Measurements from ENCODE around the gene FCHSD2. TPM values are rescaled to one million over a fixed set of nuclear protein-coding genes. Genes with fewer than 3 reads are reported as not detected.

FCHSD2 gene
- total and polyA plus RNA-seq, 2 of the 8 experiments (the other 6 are each of a cell fraction or from before 2014, with no cell fraction given): 4.1 to 7.8 TPM

- no peak overlapping the region for H3K23ac ChIP-seq (ENCODE audit: insufficient read length)
- ChIA-PET CTCF (ENCODE audit: partially characterized antibody) (no interaction called here), POLR2A (ENCODE audit: partially characterized antibody) (no interaction called here)
- no peaks in the 10 kb centered on the region for H4K20me1 ChIP-seq (replicated peaks in 1 of 2; ENCODE audit: control insufficient read depth in 1 of 2, insufficient read depth in 2 of 2, low read length in 2 of 2)
- no peaks in the 10 kb centered on the region for H3K9me3 ChIP-seq (ENCODE audit: insufficient read depth in 2 of 2, low read depth in 1 of 2, low read length in 1 of 2)
- DNase-seq (ENCODE audit: low read depth in 1 of 2, low spot score in 2 of 2) (no peak), FAIRE-seq (no peak)
- no peak for TF ChIP-seq SP1 (IDR thresholded peaks at IDR 0.05; ENCODE audit: low read depth, low read length)
- TF ChIP-seq NANOG (IDR thresholded peaks at IDR 0.05; ENCODE audit: insufficient read depth, low read depth, low read length, poor library complexity, severe bottlenecking): no peak
- no peak for TF ChIP-seq GABPA (IDR thresholded peaks at IDR 0.05; ENCODE audit: borderline replicate concordance, insufficient read depth, low read length)
- TF ChIP-seq RXRA (IDR thresholded peaks at IDR 0.05; ENCODE audit: insufficient read depth, low read depth, low read length): no peak
- no peak for TF ChIP-seq TAF7 (optimal IDR thresholded peaks at IDR 0.05; ENCODE audit: borderline replicate concordance, low read depth, low read length)
- TF ChIP-seq KDM4A (IDR thresholded peaks at IDR 0.05; ENCODE audit: low read depth, low read length, severe bottlenecking): no peak
- no peak for TF ChIP-seq JUND (IDR thresholded peaks at IDR 0.05; ENCODE audit: low read length)
- TF ChIP-seq FOSL1 (IDR thresholded peaks at IDR 0.05; ENCODE audit: insufficient read depth, low read depth, low read length): no peak
- no peak for TF ChIP-seq YY1 (IDR thresholded peaks at IDR 0.05; ENCODE audit: low read depth, low read length)
- no peak overlapping the region for H3K56ac ChIP-seq (replicated peaks; ENCODE audit: insufficient read length, low read depth, low read length)
- no peak overlapping the region for H3K4me3 ChIP-seq (ENCODE audit: extremely low read depth in 1 of 4, insufficient read depth in 2 of 4, low read depth in 3 of 4, low read length in 4 of 4)
- WGBS, 2 experiments (ENCODE audit: extremely low coverage in 1 of 2, insufficient coverage in 1 of 2, insufficient read length in 1 of 2, insufficient replicate concordance in 2 of 2, low coverage in 1 of 2, low lambda C conversion rate in 2 of 2, missing lambda C conversion rate in 1 of 2): 94% methylated on average over 3 of the region's 3 CpGs; no CpG with 5 or more reads in 1 of the 2 experiments
- no peaks in the 10 kb centered on the region for H3K79me1 ChIP-seq (ENCODE audit: low read depth, low read length)
- no peak overlapping the region for H2BK120ac ChIP-seq (replicated peaks; ENCODE audit: low read depth, low read length)
- no peak overlapping the region for H2BK12ac ChIP-seq (ENCODE audit: low read depth, low read length)
- H3K27me3 ChIP-seq (replicated peaks in 1 of 4; ENCODE audit: control insufficient read depth in 3 of 4, extremely low read depth in 1 of 4, insufficient read depth in 3 of 4, low read length in 3 of 4): no peaks in the 10 kb centered on the region
- no peak overlapping the region for H3K4ac ChIP-seq (replicated peaks; ENCODE audit: insufficient read length, low read depth, low read length)
- H2AFZ ChIP-seq (ENCODE audit: low read length): no peak overlapping the region
- H4K8ac ChIP-seq (ENCODE audit: extremely low read depth, insufficient read depth, low read length): no peak overlapping the region
- no peaks in the 10 kb centered on the region for H3K23me2 ChIP-seq (ENCODE audit: low read depth, low read length)
- no peak overlapping the region for H2BK5ac ChIP-seq (ENCODE audit: low read depth, low read length)
- H4K91ac ChIP-seq (replicated peaks; ENCODE audit: insufficient read length, low read length): no peak overlapping the region
- no peaks in the 10 kb centered on the region for H3K36me3 ChIP-seq (ENCODE audit: control insufficient read depth in 2 of 4, insufficient read depth in 4 of 4, low read length in 3 of 4)
- no peak overlapping the region for H4K5ac ChIP-seq (ENCODE audit: insufficient read length, low read depth, low read length)
- no peak overlapping the region for H3K27ac ChIP-seq (ENCODE audit: low read depth, low read length)
- no peak overlapping the region for H3K9ac ChIP-seq (replicated peaks in 1 of 4; ENCODE audit: extremely low read depth in 1 of 4, low read depth in 3 of 4, low read length in 3 of 4)
- H2AK5ac ChIP-seq (ENCODE audit: low read depth, low read length): no peak overlapping the region
- H3K79me2 ChIP-seq (ENCODE audit: control insufficient read depth in 1 of 2, insufficient read depth in 2 of 2, low read length in 2 of 2): no peaks in the 10 kb centered on the region
- no peak overlapping the region for H2BK20ac ChIP-seq (ENCODE audit: low read length)
- no peak overlapping the region for H3K14ac ChIP-seq (ENCODE audit: insufficient read length)
- H3K4me2 ChIP-seq (ENCODE audit: insufficient read depth in 1 of 2, low read depth in 2 of 2, low read length in 2 of 2): no peak overlapping the region
- H2BK15ac ChIP-seq (ENCODE audit: low read length): no peak overlapping the region
- no peak overlapping the region for H3K18ac ChIP-seq (ENCODE audit: extremely low read depth, low read length)
- no peaks in the 10 kb centered on the region for H3K4me1 ChIP-seq (replicated peaks in 1 of 4; ENCODE audit: control insufficient read depth in 3 of 4, insufficient read depth in 4 of 4, low read length in 3 of 4)
Observed at GRCh38 chr11:73048446-73048845, 93.7 kb downstream of the FCHSD2 start.
